ENCODE measurements around the gene SAGE1.

SAGE1 gene

GRCh38 chrX:135931644-135932487, 38.4 kb downstream of the SAGE1 start:
- Mint-ChIP-seq H3K4me3 (no peak overlapping the region), H3K27me3 (no peaks in the 10 kb centered on the region)
- CTCF ChIA-PET, result interaction anchor here (0.9 to 2.6 kb wide), 5 partner anchors 10 to 839 kb away, joined by 3 to 11 read pairs (median 3); no protein-coding TSS in a partner anchor

GRCh38 chrX:135944486-135944885, 51.0 kb downstream of the SAGE1 start:
- CTCF ChIA-PET, result no interaction called here
- no peak for DNase-seq
- Mint-ChIP-seq H3K4me3 (no peak overlapping the region), H3K27me3 (no peaks in the 10 kb centered on the region), H3K4me1 (no peaks in the 10 kb centered on the region), H3K27ac (no peak overlapping the region), H3K9me3 (peaks cover 1% of the 10 kb centered on the region), H3K36me3 (no peaks in the 10 kb centered on the region)

More at GRCh38 chrX:135931644-135932487, 38.4 kb downstream of the SAGE1 start:
- Mint-ChIP-seq H3K4me1 (no peaks in the 10 kb centered on the region), H3K9me3 (no peaks in the 10 kb centered on the region), H3K36me3 (no peaks in the 10 kb centered on the region), H3K27ac (no peak overlapping the region)
- peak; percentile 58 for DNase-seq

GRCh38 chrX:135951291-135951690, 57.8 kb downstream of the SAGE1 start:
- CTCF ChIA-PET, result no interaction called here
- Mint-ChIP-seq H3K4me3 (no peak overlapping the region), H3K36me3 (no peaks in the 10 kb centered on the region), H3K27me3 (no peaks in the 10 kb centered on the region), H3K4me1 (no peaks in the 10 kb centered on the region), H3K27ac (no peak overlapping the region), H3K9me3 (no peaks in the 10 kb centered on the region)
- DNase-seq, result no peak
